CD14-positive monocyte (primary cell): ENCODE measurements around the gene LENG1. TPM values are rescaled to one million over a fixed set of nuclear protein-coding genes. Genes with fewer than 3 reads are reported as not detected.

Source experiments
- DNase-seq, 3 donors: peaks; one replicate each; pipeline ENCODE4 v3.0.0-alpha.2; 2011 to 2022
- H2AFZ ChIP-seq: 2 replicates; pipeline ENCODE4 v1.6.0; 2012; ENCODE audit warnings: mild to moderate bottlenecking, low read depth, low read length, inconsistent platforms; ENCODE audit not compliant: insufficient read depth, poor library complexity, severe bottlenecking
- H3K27ac ChIP-seq, 2 donors: 1 replicate in 1 of 2; 2 replicates in 1 of 2; pipeline ENCODE4 v1.5.1; 2012 to 2013; ENCODE audit warnings: low read length in 2 of 2, control low read depth in 1 of 2, inconsistent platforms in 1 of 2, low read depth in 1 of 2, mild to moderate bottlenecking in 1 of 2
- H3K27me3 ChIP-seq, 2 donors: one replicate each; pipeline versions ENCODE4 v1.6.0 to v1.6.1; 2011 to 2013; ENCODE audit warnings: low read length in 2 of 2; ENCODE audit not compliant: control insufficient read depth in 2 of 2, insufficient read depth in 2 of 2
- H3K36me3 ChIP-seq, 2 donors: replicated peaks in 1 of 2; 1 replicate in 1 of 2; 2 replicates in 1 of 2; pipeline versions ENCODE4 v1.5.1 to v1.6.1; 2012 to 2013; ENCODE audit warnings: low read length in 2 of 2, control low read depth in 1 of 2, inconsistent platforms in 1 of 2, mild to moderate bottlenecking in 1 of 2; ENCODE audit not compliant: insufficient read depth in 2 of 2, control insufficient read depth in 1 of 2
- H3K4me1 ChIP-seq, 2 donors: 1 replicate in 1 of 2; 2 replicates in 1 of 2; pipeline versions ENCODE4 v1.5.1 to v1.6.1; 2012 to 2013; ENCODE audit warnings: low read length in 2 of 2, control low read depth in 1 of 2, inconsistent platforms in 1 of 2, mild to moderate bottlenecking in 1 of 2, moderate library complexity in 1 of 2; ENCODE audit not compliant: insufficient read depth in 2 of 2, control insufficient read depth in 1 of 2
- H3K4me2 ChIP-seq: replicated peaks from 2 replicates; pipeline ENCODE3; 2012; ENCODE audit warnings: low read length, moderate library complexity, mild to moderate bottlenecking; ENCODE audit not compliant: poor library complexity, severe bottlenecking; ENCODE audit errors: extremely low read depth
- H3K4me3 ChIP-seq, 3 experiments: fragments of 200-600 bp in 1 of 3; sonication (generic) in 1 of 3; replicated peaks in 1 of 3; 1 replicate in 2 of 3; 2 replicates in 1 of 3; pipeline ENCODE4 v1.5.1; 2011 to 2013; ENCODE audit warnings: low read length in 3 of 3, mild to moderate bottlenecking in 3 of 3, control low read depth in 2 of 3, low read depth in 2 of 3, inconsistent platforms in 1 of 3, moderate library complexity in 1 of 3
- H3K79me2 ChIP-seq: 2 replicates; pipeline ENCODE4 v1.6.0; 2012; ENCODE audit warnings: mild to moderate bottlenecking, control low read depth, inconsistent platforms, low read length, moderate library complexity; ENCODE audit not compliant: insufficient read depth
- H3K9ac ChIP-seq: 2 replicates; pipeline ENCODE4 v1.6.0; 2017; ENCODE audit warnings: low read length, mild to moderate bottlenecking; ENCODE audit not compliant: insufficient read depth, poor library complexity, severe bottlenecking
- H3K9me3 ChIP-seq, 2 donors: replicated peaks in 1 of 2; 1 replicate in 1 of 2; 2 replicates in 1 of 2; pipeline versions ENCODE4 v1.5.1 to v1.6.1; 2012 to 2013; ENCODE audit warnings: low read length in 2 of 2, control low read depth in 1 of 2; ENCODE audit not compliant: control insufficient read depth in 1 of 2, insufficient read depth in 1 of 2
- H4K20me1 ChIP-seq: 2 replicates; pipeline ENCODE4 v1.6.0; 2012; ENCODE audit warnings: mild to moderate bottlenecking, low read length, control low read depth, moderate library complexity; ENCODE audit not compliant: insufficient read depth
- H3K27ac Mint-ChIP-seq, 7 donors: one replicate each; pipeline ENCODE4 v1.8.0; 2020; ENCODE audit warnings: mild to moderate bottlenecking in 7 of 7, mixed read lengths in 7 of 7, moderate library complexity in 6 of 7, inconsistent platforms in 2 of 7
- H3K27me3 Mint-ChIP-seq, 3 donors: one replicate each; pipeline ENCODE4 v1.8.0; 2021 to 2022; ENCODE audit warnings: low read depth in 3 of 3, mild to moderate bottlenecking in 3 of 3, mixed read lengths in 3 of 3, moderate library complexity in 3 of 3, inconsistent platforms in 1 of 3
- H3K36me3 Mint-ChIP-seq, 2 donors: one replicate each; pipeline ENCODE4 v1.8.0; 2020; ENCODE audit warnings: mixed read lengths in 2 of 2, inconsistent platforms in 1 of 2, mild to moderate bottlenecking in 1 of 2
- H3K4me1 Mint-ChIP-seq: one replicate; pipeline ENCODE4 v1.8.0; 2020; ENCODE audit warnings: mild to moderate bottlenecking, mixed read lengths
- H3K4me3 Mint-ChIP-seq, 2 donors: one replicate each; pipeline ENCODE4 v1.8.0; 2020; ENCODE audit warnings: mild to moderate bottlenecking in 2 of 2, mixed read lengths in 2 of 2, moderate library complexity in 1 of 2
- H3K9me3 Mint-ChIP-seq, 7 donors: one replicate each; pipeline ENCODE4 v1.8.0; 2020 to 2022; ENCODE audit warnings: mixed read lengths in 7 of 7, mild to moderate bottlenecking in 6 of 7, moderate library complexity in 6 of 7, inconsistent platforms in 2 of 7
- WGBS: methylation state at CpG from one replicate; pipeline ENCODE4 v1.1.5; 2013; ENCODE audit warnings: missing lambda C conversion rate; ENCODE audit not compliant: insufficient coverage; 5-methylcytosine and 5-hydroxymethylcytosine counted together
- intact Hi-C, 2 donors: fragments of 100-400 bp; cut with micrococcal nuclease; formaldehyde crosslinking; loops; one replicate each; pipeline versions ENCODE4 v1.15.0 to v1.15.1; 2023
- polyA plus RNA-seq, 3 donors: library from polyadenylated mRNA; depleted of rRNA in 1 of 3; unstranded in 2 of 3; stranded (reverse) in 1 of 3; fragments of 300-500 nt in 2 of 3; fragments of >200 nt in 1 of 3; fragmentation: Illumina TruSeq in 2 of 3; gene quantifications; 1 replicate in 2 of 3; 2 replicates in 1 of 3; pipeline ENCODE4 v1.2.3, GENCODE V29; 2012 to 2021
- TF ChIP-seq, protein P1 (sequence below): fragments of 200-600 bp; IDR thresholded peaks from one replicate; pipeline ENCODE4 v1.8.0; 2022; ENCODE audit warnings: antibody characterized with exemption, mild to moderate bottlenecking

The LENG1 gene
- polyA plus RNA-seq, 3 donors = 3.4 to 5.4 (median 4.2) TPM

DNA sequence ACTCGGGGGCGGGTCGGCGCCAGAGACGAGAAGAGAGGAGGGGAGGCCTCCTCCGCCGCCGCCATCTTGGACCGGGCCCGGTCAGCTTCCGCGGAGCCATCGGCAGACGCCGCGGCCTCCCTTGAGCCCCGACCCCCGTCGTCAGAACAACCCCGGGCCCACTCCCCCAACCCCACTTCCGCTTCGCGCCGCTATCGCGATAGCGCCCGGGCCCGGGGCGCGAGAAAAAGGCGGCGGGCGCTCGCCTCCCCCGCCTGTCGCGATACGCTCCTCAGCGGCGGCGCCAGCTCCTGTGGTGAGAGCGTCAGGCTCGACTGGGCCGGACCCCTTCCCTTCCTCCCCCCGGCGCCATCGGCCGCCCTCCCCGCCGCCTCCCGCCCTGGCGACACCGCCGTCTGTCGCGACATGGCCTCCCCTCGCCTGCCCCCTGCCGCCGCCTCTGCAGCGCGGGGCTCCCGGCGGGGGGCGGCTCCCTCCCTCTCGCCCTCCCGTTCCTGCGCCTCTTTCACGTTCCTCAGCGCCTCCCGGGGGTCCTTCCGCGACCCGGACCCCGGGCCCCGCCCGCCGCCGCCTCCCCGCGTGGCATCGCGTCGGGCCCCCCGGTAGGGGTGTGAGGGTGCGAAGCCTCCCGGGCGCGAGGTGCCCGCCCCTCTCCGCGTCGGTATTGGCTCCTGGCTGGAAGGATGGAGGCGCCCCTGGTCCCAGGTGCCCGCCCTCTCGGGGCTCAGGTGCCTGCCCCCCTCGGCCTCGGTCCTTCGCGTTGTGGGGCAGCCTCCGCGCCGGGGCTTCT lies 21.6 kb downstream of the LENG1 start, which contains the start of gene CNOT3:
CNOT3 (plus strand) TSS at position 64 of the 790 bp plus-strand sequence. CDS start 5,217 bp downstream, outside the sequence.
- Mint-ChIP-seq H3K9me3 (peaks cover 0 to 2% (median 0%) of the 10 kb centered on the region in 7 donors), H3K36me3 (peaks cover 19 to 33% of the 10 kb centered on the region in 2 donors), H3K27me3 (peaks cover 2 to 12% (median 2%) of the 10 kb centered on the region in 3 donors), H3K4me1 (peaks cover 38% of the 10 kb centered on the region), H3K4me3 (peak within 1 kb of the TSS; percentile 82 to 93), H3K27ac (peak within 1 kb of the TSS; percentile 82 to 95 (median 94))
- peak within 1 kb of the TSS; percentile 21 to 91 for H3K27ac ChIP-seq
- peak in 1 of 3 donors; percentile 19 for DNase-seq
- peaks cover 28 to 39% of the 10 kb centered on the region in 2 donors for H3K4me1 ChIP-seq
- peaks cover 30 to 38% of the 10 kb centered on the region in 2 donors for H3K36me3 ChIP-seq
- peaks cover 0 to 3% of the 10 kb centered on the region in 2 donors for H3K27me3 ChIP-seq
- peak within 1 kb of the TSS; percentile 100 for H3K9ac ChIP-seq
- H4K20me1 ChIP-seq = peaks cover 49% of the 10 kb centered on the region
- H3K79me2 ChIP-seq = peaks cover 53% of the 10 kb centered on the region
- under 1% methylated on average over 74 of the region's 103 CpGs for WGBS
- H3K9me3 ChIP-seq = peaks cover 0 to 2% of the 10 kb centered on the region in 2 donors
- TF ChIP-seq, protein P1, sequence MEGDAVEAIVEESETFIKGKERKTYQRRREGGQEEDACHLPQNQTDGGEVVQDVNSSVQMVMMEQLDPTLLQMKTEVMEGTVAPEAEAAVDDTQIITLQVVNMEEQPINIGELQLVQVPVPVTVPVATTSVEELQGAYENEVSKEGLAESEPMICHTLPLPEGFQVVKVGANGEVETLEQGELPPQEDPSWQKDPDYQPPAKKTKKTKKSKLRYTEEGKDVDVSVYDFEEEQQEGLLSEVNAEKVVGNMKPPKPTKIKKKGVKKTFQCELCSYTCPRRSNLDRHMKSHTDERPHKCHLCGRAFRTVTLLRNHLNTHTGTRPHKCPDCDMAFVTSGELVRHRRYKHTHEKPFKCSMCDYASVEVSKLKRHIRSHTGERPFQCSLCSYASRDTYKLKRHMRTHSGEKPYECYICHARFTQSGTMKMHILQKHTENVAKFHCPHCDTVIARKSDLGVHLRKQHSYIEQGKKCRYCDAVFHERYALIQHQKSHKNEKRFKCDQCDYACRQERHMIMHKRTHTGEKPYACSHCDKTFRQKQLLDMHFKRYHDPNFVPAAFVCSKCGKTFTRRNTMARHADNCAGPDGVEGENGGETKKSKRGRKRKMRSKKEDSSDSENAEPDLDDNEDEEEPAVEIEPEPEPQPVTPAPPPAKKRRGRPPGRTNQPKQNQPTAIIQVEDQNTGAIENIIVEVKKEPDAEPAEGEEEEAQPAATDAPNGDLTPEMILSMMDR = no peak
- H3K4me2 ChIP-seq = peak within 1 kb of the TSS; percentile 93
- peak within 1 kb of the TSS; percentile 66 to 92 (median 87) for H3K4me3 ChIP-seq
- peak within 1 kb of the TSS; percentile 74 for H2AFZ ChIP-seq
- intact Hi-C loops = loop anchor here (1.0 to 2.0 kb wide), 3 partner anchors 21 to 36 kb away; partner anchors contain the start of genes LENG1 (in 2 of the 2) and NDUFA3 (in 1 of the 2)

GRCh38 chr19:54136864-54137698 lies 22.4 kb downstream of the LENG1 start:
- peak overlapping the region; percentile 82 to 93 for H3K4me3 Mint-ChIP-seq
- 0% methylated on average over 42 of the region's 46 CpGs for WGBS
- Histone ChIP-seq H3K9ac (peak overlapping the region; percentile 100), H3K27me3 (peaks cover 0 to 3% of the 10 kb centered on the region in 2 donors), H2AFZ (peak overlapping the region; percentile 74), H4K20me1 (peaks cover 40% of the 10 kb centered on the region), H3K4me2 (peak overlapping the region; percentile 93), H3K36me3 (peaks cover 21 to 30% of the 10 kb centered on the region in 2 donors), H3K4me3 (peak overlapping the region; percentile 66 to 92 (median 87)), H3K4me1 (peaks cover 28 to 39% of the 10 kb centered on the region in 2 donors), H3K79me2 (peaks cover 45% of the 10 kb centered on the region), H3K27ac (peak overlapping the region; percentile 21 to 91), H3K9me3 (peaks cover 0 to 2% of the 10 kb centered on the region in 2 donors)
- peak; percentile 100 for DNase-seq
- TF ChIP-seq, protein P1 = no peak
- peak overlapping the region; percentile 82 to 95 (median 94) for H3K27ac Mint-ChIP-seq
- peaks cover 38% of the 10 kb centered on the region for H3K4me1 Mint-ChIP-seq
- intact Hi-C loops = loop anchor here (1.0 to 2.0 kb wide), 3 partner anchors 22 to 35 kb away; partner anchors contain the start of genes LENG1 (in 2 of the 2) and NDUFA3 (in 1 of the 2)
- peaks cover 2 to 12% (median 2%) of the 10 kb centered on the region in 3 donors for H3K27me3 Mint-ChIP-seq
- peaks cover 0 to 2% (median 0%) of the 10 kb centered on the region in 7 donors for H3K9me3 Mint-ChIP-seq
- H3K36me3 Mint-ChIP-seq = peaks cover 11 to 31% of the 10 kb centered on the region in 2 donors
